Measurements from ENCODE around the gene GOLGA8G. TPM values are rescaled to one million over a fixed set of nuclear protein-coding genes. Genes with fewer than 3 reads are reported as not detected.
"Not testable (repeated sequence)": the region's sequence is repeated elsewhere in the genome, so short reads cannot be mapped to it uniquely, and the experiment has no call there.

Gene GOLGA8G
- total RNA-seq (under 1 TPM in 1 of 4 donors, not detected in 3; 0.55 TPM), polyA plus RNA-seq (under 1 TPM in 1 of 3 donors, not detected in 2; under 0.01 TPM)

- H3K27ac ChIP-seq; DNase-seq; H3K4me1 ChIP-seq; intact Hi-C loops (cut with DNase I); H3K36me3 ChIP-seq; H3K4me3 ChIP-seq; H3K9me3 ChIP-seq; H3K27me3 ChIP-seq: not testable (repeated sequence)
- 49 to 72% methylated on average over 3 of the region's 6 CpGs for WGBS, 2 donors
Measured at GRCh38 chr15:28532954-28533353, at the start of gene GOLGA8G. Gene GOLGA8G, minus strand, starts transcription at chr15:28532971. Its CDS starts 62 bp downstream, at chr15:28532909.

GRCh38 chr15:28573351-28573750, 40.6 kb upstream of the GOLGA8G start:
- H3K9me3 ChIP-seq; H3K4me3 ChIP-seq; H3K4me1 ChIP-seq; H3K27me3 ChIP-seq; H3K36me3 ChIP-seq; DNase-seq; H3K27ac ChIP-seq; intact Hi-C loops (cut with DNase I): not testable (repeated sequence)
- WGBS, 2 donors, result 83 to 90% methylated on average over 11 of the region's 13 CpGs

GRCh38 chr15:28553268-28553667, 20.5 kb upstream of the GOLGA8G start, which contains the start of gene GOLGA6L25:
Gene GOLGA6L25, plus strand, starts transcription at chr15:28553568. Its CDS starts 61 bp downstream, at chr15:28553629.
- H3K27ac ChIP-seq; H3K36me3 ChIP-seq; intact Hi-C loops (cut with DNase I); H3K27me3 ChIP-seq; H3K4me3 ChIP-seq; H3K4me1 ChIP-seq; DNase-seq; H3K9me3 ChIP-seq: not testable (repeated sequence)
- WGBS, 2 donors, result no CpG with 5 or more reads among the region's 7 CpGs

- intact Hi-C loops (cut with DNase I); H3K27me3 ChIP-seq; H3K36me3 ChIP-seq; H3K4me3 ChIP-seq; DNase-seq; H3K4me1 ChIP-seq; H3K27ac ChIP-seq; H3K9me3 ChIP-seq: not testable (repeated sequence)
- 69 to 83% methylated on average over 2 of the region's 11 CpGs for WGBS, 2 donors
Measured at GRCh38 chr15:28515208-28515607, 17.6 kb downstream of the GOLGA8G start.

- DNase-seq; H3K9me3 ChIP-seq; intact Hi-C loops (cut with DNase I); H3K27ac ChIP-seq; H3K4me1 ChIP-seq; H3K36me3 ChIP-seq; H3K4me3 ChIP-seq; H3K27me3 ChIP-seq: not testable (repeated sequence)
- WGBS, 2 donors, result 90 to 94% methylated on average over 7 of the region's 22 CpGs
Measured at GRCh38 chr15:28514128-28514527, 18.6 kb downstream of the GOLGA8G start.

- 6 to 16% methylated on average over 19 to 29 of the region's 63 CpGs for WGBS, 2 donors
- H3K9me3 ChIP-seq; H3K27ac ChIP-seq; H3K27me3 ChIP-seq; intact Hi-C loops (cut with DNase I); H3K4me3 ChIP-seq; H3K36me3 ChIP-seq; DNase-seq; H3K4me1 ChIP-seq: not testable (repeated sequence)
Measured at GRCh38 chr15:28508217-28508889, 24.4 kb downstream of the GOLGA8G start.

GRCh38 chr15:28481340-28481739, 51.4 kb downstream of the GOLGA8G start:
- DNase-seq; H3K9me3 ChIP-seq; H3K27me3 ChIP-seq; intact Hi-C loops (cut with DNase I); H3K4me3 ChIP-seq; H3K4me1 ChIP-seq; H3K36me3 ChIP-seq; H3K27ac ChIP-seq: not testable (repeated sequence)
- no CpG with 5 or more reads among the region's 3 CpGs for WGBS, 2 donors

Small RNA genes within 50 kb of the gene (small RNA-seq; reads per million reads assigned to genes)
- gene AC138749.2 (0 reads per million in 3 donors), gene AC138749.4 (0 reads per million in 3 donors), gene AC138749.5 (0 reads per million in 3 donors), gene MIR4509-3 (0 reads per million in 3 donors), gene RF00017 (0 reads per million in 3 donors)

Other genes starting within 250 kb of the GOLGA8G start
- 10 to 100 TPM; 42.5 to 85.6 (median 52.5) TPM for gene HERC2, start 210.8 kb downstream of the GOLGA8G start, total RNA-seq
- 10 to 100 TPM; 11.1 to 36.9 (median 15.0) TPM for gene HERC2, start 210.8 kb downstream of the GOLGA8G start, polyA plus RNA-seq
- not detected for gene GOLGA6L24, start 174.9 kb downstream of the GOLGA8G start, total RNA-seq
- gene GOLGA6L24, start 174.9 kb downstream of the GOLGA8G start, polyA plus RNA-seq, result not detected
- not detected for gene GOLGA8F, start 154.3 kb downstream of the GOLGA8G start, total RNA-seq
- not detected for gene GOLGA8F, start 154.3 kb downstream of the GOLGA8G start, polyA plus RNA-seq
- gene GOLGA6L25, start 20.6 kb upstream of the GOLGA8G start, total RNA-seq, result not detected
- not detected for gene GOLGA6L25, start 20.6 kb upstream of the GOLGA8G start, polyA plus RNA-seq
- gene GOLGA8M, start 179.4 kb upstream of the GOLGA8G start, total RNA-seq, result under 1 TPM; 0.27 to 0.82 (median 0.63) TPM
- under 1 TPM in 1 of 3 donors, not detected in 2; 0.16 TPM for gene GOLGA8M, start 179.4 kb upstream of the GOLGA8G start, polyA plus RNA-seq

All from sigmoid colon (tissue), 7 donors.